KBM-7 (cell line): ENCODE results near the gene ZNF283.
"Not testable (repeated sequence)": the region's sequence is repeated elsewhere in the genome, so short reads cannot be mapped to it uniquely, and the experiment has no call there.

ENCODE experiments used
- DNase-seq: peaks from one replicate; pipeline ENCODE4 v3.0.0-alpha.2; 2015
- in situ Hi-C: fragments of 300-500 bp; cut with MboI; formaldehyde crosslinking; loops from 2 replicates; pipeline ENCODE4 v1.14.3; 2020; ENCODE audit warnings: low sequenced_read_pairs, low pct_unique_long_range_greater_than_20kb, mixed read lengths

Gene ZNF283

DNA sequence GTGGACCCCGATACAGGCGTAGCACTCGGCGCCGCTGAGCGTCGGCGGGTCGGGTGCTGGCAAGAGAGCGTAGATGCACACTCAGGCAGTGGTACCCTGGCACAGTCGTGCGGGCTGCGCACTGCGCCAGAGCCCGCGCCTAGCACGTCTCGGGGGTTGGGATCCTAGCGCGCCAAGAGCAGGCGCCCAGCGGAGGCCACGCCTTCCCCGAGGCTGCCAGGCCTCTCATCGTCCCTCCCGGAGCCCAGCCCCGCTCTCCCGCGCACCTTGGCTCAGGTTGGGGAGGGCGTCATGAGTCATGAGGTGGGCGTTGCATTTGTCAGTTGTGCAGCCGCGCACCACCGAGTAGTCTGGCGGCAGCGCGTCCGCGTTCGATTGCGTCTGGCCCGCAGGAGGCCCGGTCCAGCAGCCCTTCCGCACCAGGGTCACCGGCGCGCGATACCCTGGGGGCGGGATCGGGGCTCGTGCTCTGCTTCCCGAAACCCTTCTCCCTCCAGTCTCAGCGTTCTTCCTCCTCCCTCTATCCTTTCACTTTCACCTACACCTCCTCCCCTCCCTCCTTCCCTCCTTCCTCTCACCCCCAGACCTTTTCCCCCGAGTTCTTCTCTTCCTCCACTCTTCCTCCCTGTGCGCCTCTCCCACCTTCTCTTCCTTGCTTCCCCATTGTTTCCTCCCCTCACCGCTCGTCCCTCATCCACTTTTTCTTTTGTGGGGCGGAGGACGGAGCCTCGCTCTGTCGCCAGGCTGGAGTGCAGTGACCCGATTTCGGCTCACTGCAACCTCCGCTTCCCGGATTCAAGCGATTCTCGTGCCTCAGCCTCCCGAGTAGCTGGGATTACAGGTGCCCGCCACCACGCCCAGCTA is 28.3 kb upstream of the ZNF283 start:
- DNase-seq, result no peak
- in situ Hi-C loops, result no loop called here

- no peak for DNase-seq
These were observed 27.5 kb upstream of the ZNF283 start for GRCh38 chr19:43799502-43800142.

DNA sequence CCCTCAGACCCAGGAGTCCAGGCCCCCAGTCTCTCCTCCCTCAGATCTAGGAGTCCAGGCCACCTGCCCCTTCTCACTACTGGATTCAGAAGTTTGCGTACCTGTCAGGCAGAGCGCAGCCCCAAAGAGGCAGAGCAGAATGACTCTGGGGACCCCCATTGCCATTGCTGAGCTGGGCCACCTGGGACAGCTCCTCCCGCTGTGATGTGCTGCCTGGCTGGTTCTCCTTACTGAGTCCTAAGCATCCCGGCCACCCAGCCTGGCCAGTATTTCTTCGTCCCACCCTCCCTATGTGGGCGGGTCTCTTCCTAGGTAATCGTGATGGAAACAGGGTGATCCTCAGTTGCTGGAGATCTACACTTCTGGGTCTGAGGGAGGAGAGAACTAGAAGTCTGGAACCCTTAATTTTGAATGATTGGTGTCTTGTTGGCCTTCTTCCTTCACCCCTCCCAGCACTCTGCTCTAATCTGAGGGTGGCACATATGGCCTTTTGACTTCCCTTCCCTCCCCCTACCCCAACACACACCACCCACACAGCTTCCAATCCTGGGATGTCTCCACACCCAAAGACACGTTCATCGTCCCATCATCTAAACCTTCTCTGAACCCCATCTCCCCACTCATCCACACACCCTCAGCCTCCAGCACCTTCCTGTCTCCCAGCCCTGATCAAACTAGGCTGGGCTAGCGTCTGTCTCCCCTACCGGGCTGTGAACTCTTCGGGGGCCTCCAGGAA is 24.7 kb upstream of the ZNF283 start, which contains the start of gene LYPD5:
Gene LYPD5, minus strand, starts transcription at position 232 of the 736 bp plus-strand sequence. Its CDS starts 67 bp downstream, at position 165.
- in situ Hi-C loops, result no loop called here
- no peak for DNase-seq

More at GRCh38 chr19:43799502-43800142, 27.5 kb upstream of the ZNF283 start:
- in situ Hi-C loops, result no loop called here

- in situ Hi-C loops, result no loop called here
- no peak for DNase-seq
These were observed 22.7 kb upstream of the ZNF283 start for GRCh38 chr19:43804432-43804831.

- DNase-seq, in situ Hi-C loops: not testable (repeated sequence)
These were observed 20.7 kb upstream of the ZNF283 start for GRCh38 chr19:43806401-43806800.

- in situ Hi-C loops, result no loop called here
- no peak for DNase-seq
These were observed 20.3 kb upstream of the ZNF283 start for GRCh38 chr19:43806848-43807247.

DNA sequence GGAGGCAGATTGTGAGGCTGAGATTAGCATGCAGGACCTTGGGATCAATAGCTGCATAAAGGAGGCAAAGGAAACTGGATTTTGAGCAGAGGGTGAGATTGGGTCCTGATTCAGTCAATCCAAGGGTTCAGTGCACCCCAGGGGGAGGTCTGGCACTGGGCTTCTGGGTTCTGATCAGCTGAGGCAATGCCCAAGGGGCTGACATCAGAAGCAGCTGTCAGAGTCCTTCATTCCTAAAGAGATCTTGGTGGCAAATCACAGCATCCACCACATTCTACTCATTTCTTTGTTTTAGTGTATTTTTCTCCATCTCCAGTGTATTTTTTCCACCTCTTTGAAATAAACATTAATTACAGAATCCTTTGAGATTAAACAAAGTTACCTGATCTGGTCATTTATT is 19.5 kb upstream of the ZNF283 start:
- in situ Hi-C loops, result no loop called here
- no peak for DNase-seq

DNA sequence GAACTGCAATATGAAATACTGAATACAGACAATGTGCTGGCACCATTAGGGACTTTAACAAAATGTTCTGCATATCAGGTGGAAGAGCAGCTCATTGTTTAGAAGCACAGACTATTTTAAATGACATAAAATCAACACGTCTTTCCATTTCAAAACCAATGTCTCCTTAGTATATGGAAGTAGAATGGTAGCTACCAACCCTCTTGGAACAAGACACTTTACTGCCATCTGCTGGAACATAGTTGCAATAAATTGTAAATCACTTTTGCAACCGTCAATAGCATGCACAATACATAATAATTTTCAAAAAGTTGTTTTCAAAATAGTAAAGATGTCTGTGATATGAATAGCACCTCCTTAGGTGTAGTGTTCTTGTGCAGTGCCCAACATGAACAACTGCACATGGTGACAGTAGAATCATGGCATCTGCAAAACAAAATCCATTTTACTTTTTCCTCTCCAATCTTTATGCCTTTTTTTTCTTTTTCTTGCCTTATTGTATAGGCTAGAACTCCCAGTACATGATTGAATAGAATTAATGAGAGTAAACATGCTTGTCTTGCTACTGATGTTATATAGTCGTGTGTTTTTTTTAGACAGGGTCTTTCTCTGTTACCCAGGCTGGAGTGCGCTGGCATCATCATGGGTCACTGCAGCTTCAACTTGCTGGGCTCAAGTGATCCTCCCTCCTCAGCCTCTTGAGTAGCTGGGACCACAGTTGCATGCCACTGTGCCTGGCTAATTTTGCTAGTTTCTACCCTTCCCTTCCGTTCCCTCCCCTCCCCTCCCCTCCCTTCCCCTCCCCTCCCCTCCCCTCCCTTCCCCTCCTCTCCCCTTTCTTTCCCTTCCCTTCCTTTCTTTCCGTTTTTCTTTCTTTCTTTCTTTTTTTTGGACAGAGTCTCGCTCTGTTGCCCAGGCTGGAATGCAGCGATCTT is 17.1 kb upstream of the ZNF283 start:
- in situ Hi-C loops, result no loop called here
- DNase-seq, result peak; percentile 67

- in situ Hi-C loops, result no loop called here
- no peak for DNase-seq
These were observed 15.3 kb upstream of the ZNF283 start for GRCh38 chr19:43811837-43812236.

DNA sequence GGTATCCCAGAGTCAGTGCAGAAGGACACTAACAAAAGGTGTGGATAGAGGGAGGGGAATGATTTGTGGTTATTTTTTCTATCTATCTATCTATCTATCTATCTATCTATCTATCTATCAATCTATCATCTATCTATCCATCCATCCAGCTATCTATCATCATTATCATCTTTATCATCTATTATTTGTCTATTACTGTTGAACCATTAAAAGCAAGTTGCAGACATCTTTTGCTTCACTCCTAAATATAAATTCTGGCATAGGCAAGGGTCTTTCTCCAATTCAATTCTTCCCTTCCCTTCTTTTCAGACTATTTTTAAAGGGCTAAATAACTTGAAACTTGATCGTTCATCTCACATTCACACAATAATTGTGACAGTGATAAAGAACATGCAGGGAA is 14.9 kb upstream of the ZNF283 start:
- in situ Hi-C loops, result no loop called here
- no peak for DNase-seq

DNA sequence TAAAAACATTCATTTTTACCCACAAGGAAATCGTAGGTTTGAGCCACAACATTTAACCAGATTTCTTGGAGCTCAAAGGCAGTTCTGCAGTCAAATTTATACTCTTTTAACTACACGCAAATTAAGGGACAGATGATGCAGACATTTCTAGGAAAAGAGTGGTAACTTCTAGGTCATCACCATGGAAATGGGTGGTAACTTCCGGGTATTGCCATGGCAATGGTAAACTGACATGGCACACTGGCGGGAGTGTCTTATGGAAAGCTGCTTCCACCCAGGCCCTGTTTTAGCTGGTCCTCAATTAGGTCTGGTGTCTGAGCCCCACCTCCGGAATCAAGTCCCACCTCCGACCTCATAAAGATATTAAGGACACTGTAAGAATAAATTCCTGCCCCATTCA is 14.4 kb upstream of the ZNF283 start:
- peak; percentile 37 for DNase-seq
- in situ Hi-C loops, result no loop called here

DNA sequence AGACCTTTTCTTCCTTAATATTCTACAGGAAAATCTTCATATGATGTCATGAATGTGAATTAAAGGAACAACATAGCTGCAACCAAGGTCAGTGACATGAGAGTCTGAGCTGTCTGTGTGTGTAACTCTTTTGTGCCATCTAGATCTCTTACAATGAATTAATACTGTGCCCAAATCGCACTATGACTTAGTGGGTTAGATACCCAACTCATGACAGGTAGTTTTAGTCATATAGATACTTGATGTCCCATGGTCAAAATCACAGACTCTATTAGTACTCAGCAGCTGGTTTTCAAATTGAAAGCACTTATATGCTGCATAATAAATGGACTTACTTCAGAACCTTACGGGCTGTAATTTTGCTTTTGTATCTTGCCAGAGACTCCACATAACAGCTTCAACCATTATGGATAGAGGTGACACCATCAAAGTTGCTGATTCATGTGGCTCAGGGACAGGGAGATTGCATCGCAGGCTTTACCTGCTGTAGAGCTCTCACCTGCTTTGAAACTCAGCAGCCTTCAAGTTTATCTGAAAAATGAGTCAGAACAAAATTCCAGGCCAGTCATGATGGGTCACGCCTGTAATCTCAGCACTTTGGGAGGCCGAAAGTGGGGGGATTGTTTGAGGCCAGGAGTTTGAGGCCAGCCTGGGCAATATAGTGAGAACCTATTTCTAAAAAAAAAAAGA is 12.3 kb upstream of the ZNF283 start:
- DNase-seq, result no peak
- in situ Hi-C loops, result no loop called here

DNA sequence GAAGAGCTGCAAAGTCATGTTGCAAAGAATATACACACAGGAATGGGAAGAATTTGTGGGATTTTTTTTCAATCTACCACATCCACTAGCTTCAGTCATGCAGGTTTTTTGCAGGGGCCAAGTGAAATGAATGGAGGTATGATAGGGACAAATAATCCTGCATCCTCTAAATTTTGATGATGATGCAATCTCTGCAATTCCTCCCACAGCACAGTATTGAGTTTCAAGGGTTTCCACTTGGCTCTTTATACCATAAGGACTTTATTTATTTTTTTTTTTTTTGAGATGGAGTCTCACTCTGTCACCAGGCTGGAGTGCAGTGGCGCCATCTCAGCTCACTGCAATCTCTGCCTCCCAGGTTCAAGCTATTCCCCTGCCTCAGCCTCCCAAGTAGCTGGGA is 9.7 kb upstream of the ZNF283 start:
- DNase-seq, in situ Hi-C loops: not testable (repeated sequence)

DNA sequence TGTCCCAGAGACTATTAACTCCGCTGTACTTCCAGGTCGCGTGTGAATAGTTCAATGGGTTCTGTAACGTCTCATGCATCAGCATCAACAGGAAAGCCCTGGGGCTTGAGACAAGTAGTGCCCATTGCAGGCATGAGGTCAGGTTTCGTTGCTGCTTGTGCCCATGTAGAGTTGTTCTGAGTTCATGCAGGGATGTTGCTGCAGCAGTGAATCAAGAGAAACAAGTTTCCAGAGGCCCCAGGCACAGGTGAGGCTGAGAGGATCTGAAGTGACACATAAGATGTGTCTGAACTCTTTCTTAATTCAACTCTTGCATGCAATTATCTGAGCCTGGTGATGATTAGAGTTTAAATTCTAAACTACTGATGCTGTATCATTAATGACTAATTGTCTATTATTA is 8.6 kb upstream of the ZNF283 start:
- no peak for DNase-seq
- in situ Hi-C loops, result no loop called here

- in situ Hi-C loops, result no loop called here
- no peak for DNase-seq
These were observed 6.8 kb upstream of the ZNF283 start for GRCh38 chr19:43820098-43820883.

DNA sequence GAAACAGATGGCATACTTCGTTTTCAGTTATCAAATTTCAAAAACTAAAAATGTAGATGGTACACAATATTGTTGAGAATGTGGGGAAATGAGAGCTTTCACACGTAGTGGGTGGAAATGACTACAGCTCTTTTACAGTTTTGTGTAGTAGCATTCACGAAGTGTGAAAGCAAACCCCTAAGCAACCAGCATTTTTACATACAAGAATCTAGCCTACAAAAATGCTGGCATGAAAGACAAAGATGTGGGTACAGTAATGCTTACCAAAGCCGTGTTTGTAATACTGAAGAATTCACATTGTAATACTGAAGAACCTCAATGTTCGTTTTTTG is 6.3 kb upstream of the ZNF283 start:
- in situ Hi-C loops, result no loop called here
- no peak for DNase-seq

GRCh38 chr19:43823856-43824255 is 3.3 kb upstream of the ZNF283 start:
- DNase-seq, in situ Hi-C loops: not testable (repeated sequence)

GRCh38 chr19:43824572-43824971 is 2.5 kb upstream of the ZNF283 start:
- DNase-seq, in situ Hi-C loops: not testable (repeated sequence)
